Activated CD4-positive, alpha-beta T cell treated with anti-CD3 and anti-CD28 coated beads, Interleukin-2, amount 10 ng/mL, durations not matched to agents 7 days and 5 days (primary cell): Measurements from ENCODE around the gene PITPNM3. TPM values are rescaled to one million over a fixed set of nuclear protein-coding genes. Genes with fewer than 3 reads are reported as not detected.

Experiments used
- CTCF ChIA-PET: fragments of 350-600 bp; sonication (Branson Sonifier 250); formaldehyde crosslinking; loops from one replicate; lab custom pipeline; 2021; ENCODE audit warnings: antibody characterized with exemption; lab: Charles Lee
- POLR2A ChIA-PET: fragments of 350-600 bp; sonication (Branson Sonifier 250); formaldehyde crosslinking; loops from one replicate; lab custom pipeline; 2021; ENCODE audit warnings: antibody characterized with exemption; lab: Charles Lee
- DNase-seq: peaks from one replicate; pipeline ENCODE4 v3.0.0-alpha.2; 2020
- H3K27ac Mint-ChIP-seq: one replicate; pipeline ENCODE4 v1.8.0; 2021; ENCODE audit warnings: mild to moderate bottlenecking, moderate library complexity, mixed read lengths
- H3K27me3 Mint-ChIP-seq: one replicate; pipeline ENCODE4 v1.8.0; 2021; ENCODE audit warnings: mixed read lengths
- H3K36me3 Mint-ChIP-seq: one replicate; pipeline ENCODE4 v1.8.0; 2021; ENCODE audit warnings: low read depth, mixed read lengths
- H3K4me1 Mint-ChIP-seq: one replicate; pipeline ENCODE4 v1.8.0; 2021; ENCODE audit warnings: mixed read lengths
- H3K4me3 Mint-ChIP-seq: one replicate; pipeline ENCODE4 v1.8.0; 2021; ENCODE audit warnings: mild to moderate bottlenecking, moderate library complexity, mixed read lengths
- H3K9me3 Mint-ChIP-seq: one replicate; pipeline ENCODE4 v1.8.0; 2021; ENCODE audit warnings: mixed read lengths
- total RNA-seq, 2 experiments: library from RNA; stranded (reverse); gene quantifications; one replicate each; pipeline ENCODE4 v1.2.3, GENCODE V29; 2021

The PITPNM3 gene
- total RNA-seq, 2 experiments from 2014 or later, result 0.33 to 0.37 TPM

GRCh38 chr17:6435051-6435450, 121.3 kb downstream of the PITPNM3 start, which contains the start of gene AIPL1:
Gene AIPL1, minus strand, starts transcription at chr17:6435121. Its CDS starts 17 bp downstream, at chr17:6435104.
- ChIA-PET POLR2A (no interaction called here), CTCF (interaction anchor here (1.1 to 1.4 kb wide), 2 partner anchors 8 to 848 kb away, joined by 3 read pairs; no protein-coding TSS in a partner anchor)
- H3K27me3 Mint-ChIP-seq, result peaks cover 59% of the 10 kb centered on the region
- H3K27ac Mint-ChIP-seq, result no peak within 1 kb of the TSS
- peaks cover 7% of the 10 kb centered on the region for H3K36me3 Mint-ChIP-seq
- peaks cover 12% of the 10 kb centered on the region for H3K9me3 Mint-ChIP-seq
- no peak for DNase-seq
- H3K4me3 Mint-ChIP-seq, result no peak within 1 kb of the TSS
- H3K4me1 Mint-ChIP-seq, result no peaks in the 10 kb centered on the region

- POLR2A ChIA-PET, result no interaction called here
- no peak overlapping the region for H3K4me3 Mint-ChIP-seq
These were observed 125.6 kb downstream of the PITPNM3 start for GRCh38 chr17:6430769-6431168.

GRCh38 chr17:6429266-6429665, 127.1 kb downstream of the PITPNM3 start:
- H3K4me1 Mint-ChIP-seq, result peaks cover 18% of the 10 kb centered on the region
- H3K4me3 Mint-ChIP-seq, result no peak overlapping the region
- ChIA-PET POLR2A (no interaction called here), CTCF (no interaction called here)
- DNase-seq, result no peak
- H3K36me3 Mint-ChIP-seq, result peaks cover 12% of the 10 kb centered on the region
- H3K9me3 Mint-ChIP-seq, result peaks cover 15% of the 10 kb centered on the region
- H3K27ac Mint-ChIP-seq, result no peak overlapping the region
- peaks cover 55% of the 10 kb centered on the region for H3K27me3 Mint-ChIP-seq

More at GRCh38 chr17:6430769-6431168, 125.6 kb downstream of the PITPNM3 start:
- peaks cover 12% of the 10 kb centered on the region for H3K36me3 Mint-ChIP-seq
- H3K27me3 Mint-ChIP-seq, result peaks cover 45% of the 10 kb centered on the region
- DNase-seq, result no peak
- peaks cover 18% of the 10 kb centered on the region for H3K4me1 Mint-ChIP-seq
- CTCF ChIA-PET, result interaction anchor here (0.6 to 0.9 kb wide), 2 partner anchors 9 to 1377 kb away, joined by 3 read pairs; no protein-coding TSS in a partner anchor
- peaks cover 15% of the 10 kb centered on the region for H3K9me3 Mint-ChIP-seq
- H3K27ac Mint-ChIP-seq, result no peak overlapping the region

GRCh38 chr17:6428207-6428965, 128.0 kb downstream of the PITPNM3 start:
- ChIA-PET CTCF (no interaction called here), POLR2A (no interaction called here)
- Mint-ChIP-seq H3K36me3 (peaks cover 12% of the 10 kb centered on the region), H3K4me3 (no peak overlapping the region), H3K27me3 (peaks cover 57% of the 10 kb centered on the region), H3K9me3 (peaks cover 15% of the 10 kb centered on the region), H3K4me1 (peaks cover 18% of the 10 kb centered on the region), H3K27ac (peak overlapping the region; percentile 39)
- no peak for DNase-seq

- ChIA-PET CTCF (interaction anchor here (0.8 to 1.3 kb wide), 2 partner anchors 8 to 116 kb away, joined by 3 to 4 read pairs; no protein-coding TSS in a partner anchor), POLR2A (no interaction called here)
- Mint-ChIP-seq H3K4me1 (peaks cover 18% of the 10 kb centered on the region), H3K36me3 (peaks cover 12% of the 10 kb centered on the region), H3K27me3 (peaks cover 58% of the 10 kb centered on the region), H3K9me3 (peaks cover 15% of the 10 kb centered on the region), H3K4me3 (peak overlapping the region; percentile 52), H3K27ac (peak overlapping the region; percentile 78)
- DNase-seq, result peak; percentile 88
These were observed 129.0 kb downstream of the PITPNM3 start for GRCh38 chr17:6427279-6427781.

GRCh38 chr17:6426356-6427101, 129.8 kb downstream of the PITPNM3 start:
- ChIA-PET CTCF (interaction anchor here (0.8 to 1.3 kb wide), 2 partner anchors 9 to 115 kb away, joined by 3 to 4 read pairs; no protein-coding TSS in a partner anchor), POLR2A (no interaction called here)
- Mint-ChIP-seq H3K4me3 (no peak overlapping the region), H3K27me3 (peaks cover 53% of the 10 kb centered on the region), H3K36me3 (peaks cover 10% of the 10 kb centered on the region), H3K9me3 (peaks cover 12% of the 10 kb centered on the region), H3K27ac (no peak overlapping the region), H3K4me1 (peaks cover 23% of the 10 kb centered on the region)
- no peak for DNase-seq

GRCh38 chr17:6425407-6425806, 130.9 kb downstream of the PITPNM3 start:
- POLR2A ChIA-PET, result interaction anchor here (0.7 kb wide), 1 partner anchor 27 kb away, joined by 4 read pairs; no protein-coding TSS in a partner anchor
- no peak for DNase-seq
- CTCF ChIA-PET, result interaction anchor here (1.6 kb wide), 1 partner anchor 841 kb away, joined by 4 read pairs; the partner anchor contains the start of gene NLRP1
- Mint-ChIP-seq H3K9me3 (peaks cover 4% of the 10 kb centered on the region), H3K27ac (no peak overlapping the region), H3K4me3 (no peak overlapping the region), H3K4me1 (peaks cover 23% of the 10 kb centered on the region), H3K27me3 (peaks cover 49% of the 10 kb centered on the region), H3K36me3 (peaks cover 4% of the 10 kb centered on the region)

- CTCF ChIA-PET, result interaction anchor here (0.6 to 1.6 kb wide), 2 partner anchors 495 to 839 kb away, joined by 3 to 4 read pairs; partner anchors contain the start of gene NLRP1
- H3K27me3 Mint-ChIP-seq, result peaks cover 48% of the 10 kb centered on the region
- H3K27ac Mint-ChIP-seq, result no peak overlapping the region
- no peak for DNase-seq
- peaks cover 23% of the 10 kb centered on the region for H3K4me1 Mint-ChIP-seq
- H3K4me3 Mint-ChIP-seq, result no peak overlapping the region
- H3K36me3 Mint-ChIP-seq, result no peaks in the 10 kb centered on the region
- H3K9me3 Mint-ChIP-seq, result no peaks in the 10 kb centered on the region
- POLR2A ChIA-PET, result no interaction called here
These were observed 132.4 kb downstream of the PITPNM3 start for GRCh38 chr17:6423931-6424330.

GRCh38 chr17:6422654-6423241, 133.6 kb downstream of the PITPNM3 start:
- peaks cover 48% of the 10 kb centered on the region for H3K27me3 Mint-ChIP-seq
- H3K9me3 Mint-ChIP-seq, result no peaks in the 10 kb centered on the region
- H3K36me3 Mint-ChIP-seq, result no peaks in the 10 kb centered on the region
- no peak overlapping the region for H3K4me3 Mint-ChIP-seq
- ChIA-PET CTCF (no interaction called here), POLR2A (interaction anchor here (0.6 kb wide), 1 partner anchor 12 kb away, joined by 3 read pairs; no protein-coding TSS in a partner anchor)
- DNase-seq, result no peak
- H3K4me1 Mint-ChIP-seq, result peaks cover 15% of the 10 kb centered on the region
- H3K27ac Mint-ChIP-seq, result no peak overlapping the region

- Mint-ChIP-seq H3K9me3 (no peaks in the 10 kb centered on the region), H3K36me3 (no peaks in the 10 kb centered on the region), H3K4me3 (no peak overlapping the region), H3K27ac (no peak overlapping the region), H3K4me1 (peaks cover 7% of the 10 kb centered on the region), H3K27me3 (peaks cover 45% of the 10 kb centered on the region)
- DNase-seq, result peak; percentile 77
- ChIA-PET CTCF (no interaction called here), POLR2A (interaction anchor here (0.5 kb wide), 1 partner anchor 646 kb away, joined by 8 read pairs; no protein-coding TSS in a partner anchor)
These were observed 134.4 kb downstream of the PITPNM3 start for GRCh38 chr17:6421700-6422604.

GRCh38 chr17:6420173-6420641, 136.1 kb downstream of the PITPNM3 start:
- POLR2A ChIA-PET, result interaction anchor here (0.6 kb wide), 1 partner anchor 712 kb away, joined by 4 read pairs; no protein-coding TSS in a partner anchor
- Mint-ChIP-seq H3K9me3 (no peaks in the 10 kb centered on the region), H3K36me3 (no peaks in the 10 kb centered on the region), H3K4me3 (no peak overlapping the region), H3K27me3 (peaks cover 39% of the 10 kb centered on the region), H3K4me1 (peaks cover 5% of the 10 kb centered on the region), H3K27ac (no peak overlapping the region)
- no peak for DNase-seq
- CTCF ChIA-PET, result no interaction called here
